GM21825 (cell line): ENCODE results near the gene PARD3B.

Experiments
- ATAC-seq: cut with Tn5 transposase; IDR thresholded peaks from one replicate; pipeline ENCODE4 v1.9.1; 2021; ENCODE audit warnings: mild to moderate bottlenecking, moderate library complexity; ENCODE audit not compliant: unreplicated experiment

Gene PARD3B

DNA sequence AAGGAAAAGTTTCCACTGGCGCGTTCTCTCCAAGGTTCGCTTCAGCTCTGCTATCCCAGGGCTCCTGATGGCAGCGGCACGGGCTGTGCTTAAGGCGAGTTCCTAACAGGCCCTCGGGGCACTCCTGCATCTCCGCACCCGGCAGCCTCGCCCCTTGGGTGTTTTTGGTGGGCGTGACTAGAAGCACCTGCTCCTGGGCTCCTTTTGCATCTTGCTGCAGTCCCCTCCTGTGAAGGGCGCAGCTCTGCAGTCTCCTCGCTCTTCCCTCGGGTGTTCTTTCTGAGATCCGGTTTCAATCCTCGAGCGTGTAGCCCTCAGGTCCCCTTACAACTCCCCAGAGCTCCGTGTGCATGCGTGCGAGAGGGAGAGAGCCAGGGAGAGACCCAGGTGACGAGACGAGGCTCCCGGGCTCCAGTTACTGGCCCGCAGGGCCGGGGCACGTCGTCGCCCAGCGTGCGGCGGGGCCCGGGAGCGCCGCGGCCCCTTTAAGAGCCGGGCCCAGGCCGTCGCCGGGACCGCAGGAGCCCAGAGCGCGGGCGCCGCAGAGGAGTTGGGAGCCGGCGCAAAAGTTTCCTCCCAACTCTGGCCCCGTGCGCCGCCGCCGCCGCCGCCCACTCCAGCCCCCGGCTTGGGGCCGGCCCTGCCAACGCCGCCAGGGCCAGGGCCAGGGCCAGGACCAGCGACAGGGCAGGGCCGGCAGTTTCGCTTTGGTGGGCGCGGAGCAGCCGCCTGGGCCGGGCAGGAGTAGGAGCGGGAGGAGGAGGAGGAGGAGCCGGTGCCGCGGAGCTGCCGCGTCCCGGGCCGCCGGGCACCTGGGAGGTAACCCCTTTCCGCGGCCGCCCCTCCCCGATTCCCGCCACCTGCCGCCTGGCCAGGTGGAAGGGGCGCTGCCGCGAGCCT, at the start of gene PARD3B:
Gene PARD3B, plus strand, starts transcription at position 515 of the 900 bp plus-strand sequence. CDS start 525 bp downstream, outside the sequence.
- ATAC-seq, result peak; percentile 73

DNA sequence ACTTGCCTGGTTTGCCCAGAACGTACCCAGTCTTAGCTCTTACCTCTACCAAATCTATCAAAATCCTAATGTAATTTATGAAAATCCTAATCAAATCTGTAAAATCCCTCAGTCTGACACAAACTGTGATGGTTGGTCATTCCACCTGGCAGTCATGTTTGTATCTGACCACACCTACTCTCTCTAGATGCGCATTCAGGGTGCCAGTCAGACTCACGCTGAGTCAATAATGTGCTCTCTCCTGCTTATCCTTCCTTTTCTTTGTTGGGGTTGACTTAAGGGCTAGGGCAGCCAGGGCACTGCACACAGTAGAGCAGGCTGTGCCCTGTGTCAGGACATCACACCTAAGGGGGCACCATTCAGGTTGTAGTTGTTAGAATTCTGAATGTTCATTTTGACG, 48.5 kb upstream of the PARD3B start:
- ATAC-seq, result no peak

- ATAC-seq, result no peak
Observed at GRCh38 chr2:204497855-204498254, 47.4 kb upstream of the PARD3B start.

DNA sequence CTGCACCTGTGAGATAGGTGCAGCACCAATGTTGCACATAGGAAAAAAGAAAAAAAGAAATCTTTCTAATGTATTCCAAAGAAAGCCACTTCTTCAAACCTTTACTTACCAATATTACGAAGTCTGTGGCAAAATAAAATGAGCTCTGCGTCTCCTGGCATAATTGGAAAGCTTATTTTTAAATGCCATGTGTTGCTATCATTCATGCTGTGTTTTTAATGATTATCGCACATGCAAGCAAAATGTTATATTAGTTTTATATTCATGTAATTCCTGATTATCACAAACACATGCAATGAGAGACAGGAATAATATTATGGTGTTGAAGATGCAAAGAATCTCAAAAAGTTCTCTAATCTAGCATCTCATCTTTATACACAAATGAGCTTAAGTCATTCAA, 47.0 kb upstream of the PARD3B start:
- ATAC-seq, result no peak

DNA sequence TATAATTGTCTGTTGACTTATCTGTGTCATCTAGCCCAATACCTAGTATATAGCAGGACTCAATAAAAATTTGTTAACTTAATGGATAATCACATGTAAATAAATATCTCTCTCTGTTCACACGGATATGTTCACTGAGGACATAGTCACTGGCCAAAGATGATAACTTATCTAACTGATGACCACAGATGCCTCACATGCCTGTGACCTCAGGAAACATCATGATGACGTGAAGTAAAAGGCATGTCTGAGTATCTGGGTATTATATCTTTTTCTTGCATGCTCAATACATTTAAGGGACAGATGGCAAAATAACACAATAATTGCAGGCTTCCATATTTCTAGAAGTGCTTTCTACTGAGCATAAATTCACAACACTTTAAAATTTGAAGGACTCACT, 41.4 kb upstream of the PARD3B start:
- no peak for ATAC-seq

DNA sequence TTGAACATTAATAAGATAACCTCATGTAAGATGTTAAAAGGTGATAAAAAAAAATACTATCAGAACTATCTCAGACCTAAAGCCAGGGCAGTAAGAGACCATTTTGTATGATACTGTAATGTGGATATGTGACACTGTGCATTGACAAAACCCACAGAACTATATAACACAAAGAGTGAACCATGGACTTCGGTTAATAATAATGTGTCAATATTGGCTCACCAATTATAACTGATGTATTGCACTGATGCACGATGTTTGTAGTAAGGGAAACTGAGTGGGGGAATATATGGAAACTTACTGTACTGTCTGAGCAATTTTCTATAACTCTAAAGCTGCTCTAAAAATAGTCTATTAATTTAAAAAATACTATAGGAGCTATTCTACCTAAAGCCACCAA, 40.7 kb upstream of the PARD3B start:
- ATAC-seq, result no peak

GRCh38 chr2:204505488-204505887, 39.8 kb upstream of the PARD3B start:
- no peak for ATAC-seq

- no peak for ATAC-seq
Observed at GRCh38 chr2:204505946-204506345, 39.3 kb upstream of the PARD3B start.

DNA sequence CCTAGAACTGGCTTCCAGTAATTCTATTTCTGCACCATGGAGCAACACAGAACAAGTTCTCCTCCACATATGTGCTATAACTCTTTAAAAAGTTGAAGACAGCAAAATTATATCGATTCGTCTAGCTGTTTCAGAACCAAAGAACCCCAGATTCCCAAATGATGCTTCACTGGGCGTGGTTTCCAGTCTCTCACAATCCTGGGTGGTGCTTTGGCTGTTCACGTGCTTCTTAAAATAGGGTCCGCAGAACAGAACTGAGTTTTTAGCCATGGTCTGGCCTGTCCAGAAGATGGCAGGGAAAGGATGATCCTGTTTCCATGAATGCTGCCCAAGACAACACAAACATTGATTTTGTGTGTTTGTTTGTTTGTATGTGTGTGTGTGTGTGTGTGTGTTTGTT, 37.6 kb upstream of the PARD3B start:
- no peak for ATAC-seq

- ATAC-seq, result no peak
Observed at GRCh38 chr2:204510709-204511420, 34.4 kb upstream of the PARD3B start.

GRCh38 chr2:204514439-204514838, 30.8 kb upstream of the PARD3B start:
- ATAC-seq, result no peak

- no peak for ATAC-seq
Observed at GRCh38 chr2:204515416-204515815, 29.9 kb upstream of the PARD3B start.

DNA sequence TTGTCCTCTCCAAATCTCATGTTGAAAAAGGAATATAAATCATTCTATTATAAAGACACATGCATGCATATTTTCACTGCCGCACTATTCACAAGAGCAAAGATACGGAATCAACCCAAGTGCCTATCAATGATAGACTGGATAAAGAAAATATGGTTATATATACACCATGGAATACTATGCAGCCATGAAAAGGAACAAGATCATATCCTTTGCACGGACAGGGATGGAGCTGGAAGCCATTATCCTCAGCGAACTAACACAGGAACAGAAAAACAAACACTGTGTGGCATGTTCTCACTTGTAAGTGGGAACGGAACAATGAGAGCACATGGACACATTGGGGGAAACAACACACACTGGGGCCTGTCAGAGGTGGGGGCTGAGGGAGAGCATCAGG, 28.1 kb upstream of the PARD3B start:
- ATAC-seq, result no peak

- ATAC-seq, result no peak
Observed at GRCh38 chr2:204529795-204530463, 15.3 kb upstream of the PARD3B start.

- no peak for ATAC-seq
Observed at GRCh38 chr2:204530464-204530805, 14.8 kb upstream of the PARD3B start.

DNA sequence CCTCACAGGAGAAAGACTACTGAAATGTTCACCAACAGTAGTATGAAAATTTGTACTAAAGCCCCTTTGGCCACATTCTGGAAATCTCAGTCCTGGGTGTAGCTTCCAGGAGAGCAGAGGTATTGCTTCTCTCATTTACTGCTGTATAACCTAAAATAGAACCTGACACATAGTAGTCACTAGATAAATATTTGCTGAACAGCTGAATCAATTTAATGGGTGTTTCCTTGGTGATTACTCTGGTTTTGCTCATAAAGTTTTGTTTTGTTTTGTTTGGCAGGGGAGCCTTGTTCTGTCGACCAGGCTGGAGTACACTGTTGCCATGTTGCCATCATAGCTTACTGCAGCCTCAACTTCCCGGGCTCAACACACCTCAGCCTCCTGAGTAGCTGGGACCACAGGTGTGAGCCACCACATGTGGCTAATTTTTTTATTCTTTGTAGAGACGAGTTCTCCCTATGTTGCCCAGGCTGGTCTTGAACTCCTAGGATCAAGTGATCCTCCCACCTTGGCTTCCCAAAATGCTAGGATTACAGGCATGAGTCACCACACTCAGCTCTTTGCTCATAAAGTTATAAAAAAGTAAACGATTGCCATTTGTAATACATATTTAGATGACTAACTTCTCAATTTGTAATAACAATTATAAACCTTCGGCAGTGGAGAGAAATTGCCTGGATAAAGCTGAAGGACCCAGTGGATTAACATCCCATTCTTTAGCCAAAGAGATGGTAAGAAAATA, 11.5 kb upstream of the PARD3B start:
- no peak for ATAC-seq

DNA sequence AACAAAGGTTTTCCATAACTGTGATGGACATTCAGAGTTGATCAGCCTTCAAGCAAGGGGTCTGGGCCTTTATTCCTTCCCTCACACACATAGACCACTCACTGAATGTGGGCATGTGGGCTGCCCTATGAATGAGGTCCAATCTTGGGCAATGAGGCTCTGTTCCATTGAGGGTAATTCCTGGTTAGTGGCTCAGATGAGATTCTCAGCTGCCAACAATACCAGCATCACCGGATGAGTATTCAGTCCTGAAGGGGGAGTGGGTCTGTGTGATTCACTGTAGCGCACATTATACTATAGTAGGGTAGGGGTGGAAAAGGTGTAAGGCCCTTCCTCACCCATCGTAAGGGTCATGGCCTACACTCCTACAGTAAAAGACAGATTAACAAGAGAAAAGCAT, 9.9 kb upstream of the PARD3B start:
- ATAC-seq, result no peak

DNA sequence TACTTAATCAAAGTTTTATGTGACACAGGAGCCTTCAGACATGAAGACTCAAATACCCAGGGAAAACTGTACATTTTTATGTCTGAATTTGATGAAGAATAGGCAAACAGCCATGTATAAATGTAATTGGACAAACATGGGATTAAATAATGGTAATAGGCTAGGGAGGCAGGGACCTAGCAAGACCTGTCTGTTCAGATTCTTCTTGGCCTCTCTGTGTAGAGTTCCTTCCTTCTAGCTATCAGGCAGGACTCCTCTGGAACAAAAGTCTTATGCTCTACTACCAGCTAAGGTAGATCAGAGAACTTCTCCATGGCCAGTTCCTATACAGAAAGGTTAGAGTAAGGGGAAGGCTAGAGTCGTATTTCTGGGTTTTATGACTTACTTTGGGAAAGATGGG, 9.5 kb upstream of the PARD3B start:
- no peak for ATAC-seq

DNA sequence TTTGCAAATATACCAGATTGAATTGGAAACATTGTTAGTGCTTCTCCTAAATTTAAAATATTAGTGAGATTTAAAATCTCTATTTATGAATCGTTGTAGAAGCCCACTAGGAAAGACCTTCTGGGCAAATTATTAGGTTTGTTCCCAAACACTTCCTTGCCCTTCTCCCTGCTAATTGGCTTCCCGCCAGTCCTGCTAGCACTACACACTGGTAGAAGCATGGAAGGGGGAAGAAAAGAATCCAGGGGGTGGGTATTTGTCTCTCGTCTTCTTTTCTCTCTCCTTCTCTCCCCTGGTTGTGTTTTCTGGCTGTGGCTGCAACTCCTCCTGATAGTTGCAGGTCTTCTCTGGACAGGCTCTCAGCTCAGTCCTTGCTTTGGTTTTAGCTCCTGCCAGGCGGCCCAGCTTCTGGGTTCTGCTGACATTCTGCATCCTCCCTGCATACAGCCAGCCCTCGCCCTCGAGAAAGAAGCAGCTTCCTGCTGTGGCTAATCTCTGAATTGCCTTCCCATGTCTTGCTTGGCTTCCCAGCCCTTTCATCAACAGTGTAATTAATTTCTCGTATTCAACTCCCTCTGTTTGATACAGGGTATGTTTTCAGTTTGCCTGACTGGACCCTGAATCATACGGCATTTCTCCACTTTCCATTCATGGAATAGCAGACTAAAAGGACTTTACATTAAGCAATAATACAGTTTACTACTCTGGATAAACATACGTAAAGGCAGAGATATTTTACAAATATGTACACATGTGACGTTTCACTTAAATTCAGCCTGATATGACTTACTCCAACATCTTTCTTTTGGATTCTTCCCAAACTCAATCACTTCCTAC, 6.9 kb upstream of the PARD3B start:
- no peak for ATAC-seq

DNA sequence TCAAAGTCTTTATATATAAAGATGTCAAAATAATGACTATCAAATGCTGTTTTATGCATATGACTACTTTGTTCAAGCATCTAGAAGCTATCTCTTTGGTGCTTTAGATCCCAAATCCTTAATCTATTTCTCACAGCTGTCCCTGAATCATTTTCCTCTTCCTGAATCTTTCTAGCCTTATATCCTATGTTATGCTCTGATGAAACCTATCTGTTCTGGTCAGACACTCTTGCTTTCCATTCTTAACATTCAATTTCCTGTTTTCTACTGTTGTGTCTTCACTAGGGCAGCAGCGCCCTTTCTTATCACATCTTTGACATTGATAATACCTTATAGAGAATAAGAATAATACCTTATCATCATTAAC, 6.3 kb upstream of the PARD3B start:
- no peak for ATAC-seq
